ENCODE results near the gene TLR6. TPM values are rescaled to one million over a fixed set of nuclear protein-coding genes. Genes with fewer than 3 reads are reported as not detected.

Gene TLR6
- total RNA-seq, 1 experiment from 2014 or later: 15.8 TPM

GRCh38 chr4:38867478-38868058 is 11.0 kb upstream of the TLR6 start, which contains the start of gene FAM114A1:
Gene FAM114A1 (plus strand): TSS chr4:38867806. CDS start chr4:38878079, 10,273 bp downstream.
- peak; percentile 75 for DNase-seq (ENCODE audit: low spot score)

- no peak for DNase-seq (ENCODE audit: low spot score)
Measured at GRCh38 chr4:38866973-38867477, 10.4 kb upstream of the TLR6 start.

DNA sequence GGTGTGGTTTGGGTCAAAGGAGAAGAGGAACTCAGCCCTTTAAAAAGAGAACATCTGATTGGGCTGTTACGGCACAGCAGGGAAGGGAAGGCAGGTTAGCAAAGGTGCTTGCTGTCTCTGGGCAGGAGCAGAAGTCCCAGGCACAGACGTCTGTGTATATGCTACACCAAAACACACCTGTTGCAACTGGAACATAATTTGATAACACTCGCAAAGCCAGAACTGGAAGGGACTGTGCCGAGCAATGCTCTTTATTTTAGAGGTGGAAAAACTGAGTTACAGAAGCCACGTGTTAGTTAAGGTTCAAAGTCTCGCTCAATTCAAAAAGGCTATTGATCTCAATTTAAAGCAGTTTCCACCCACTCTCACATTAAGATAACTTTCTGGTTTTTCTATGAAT is 8.8 kb upstream of the TLR6 start:
- no peak for DNase-seq (ENCODE audit: low spot score)

GRCh38 chr4:38861791-38862190 is 5.2 kb upstream of the TLR6 start:
- no peak for DNase-seq (ENCODE audit: low spot score)

- DNase-seq (ENCODE audit: low spot score): peak; percentile 67
Measured at GRCh38 chr4:38860788-38861424, 4.3 kb upstream of the TLR6 start.

DNA sequence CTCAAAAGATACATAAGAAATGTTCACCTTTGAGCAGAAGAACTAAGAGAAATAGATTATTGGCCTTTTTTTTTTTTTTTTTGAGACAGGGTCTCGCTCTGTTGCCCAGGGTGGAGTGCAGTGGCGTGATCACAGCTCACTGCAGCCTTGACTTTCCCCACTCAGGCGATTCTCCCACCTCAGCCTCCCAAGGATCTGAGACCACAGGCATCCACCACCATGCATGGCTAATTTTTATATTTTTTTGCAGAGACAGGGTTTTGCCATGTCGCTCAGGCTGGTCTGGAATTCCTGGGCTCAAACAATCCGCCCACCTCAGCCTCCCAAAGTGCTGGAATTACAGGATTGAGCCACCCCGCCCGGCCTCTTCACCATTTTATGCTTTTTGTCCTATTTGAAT is 2.9 kb upstream of the TLR6 start:
- no peak for DNase-seq (ENCODE audit: low spot score)

DNA sequence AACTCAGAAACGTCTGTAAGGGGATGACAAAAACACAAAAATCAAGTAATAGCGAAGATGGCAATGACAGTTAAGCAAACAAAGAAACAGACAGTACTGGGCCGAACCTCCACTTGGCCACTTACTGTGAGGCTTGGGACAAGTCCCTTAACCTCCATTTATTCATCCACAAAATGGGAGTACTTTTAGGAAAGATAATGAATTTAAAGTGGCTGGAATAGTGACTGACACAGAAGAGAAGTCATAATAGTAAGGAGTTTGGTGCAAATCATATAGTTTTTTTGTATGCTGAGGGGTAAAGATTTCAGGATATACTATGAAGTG is 1.4 kb upstream of the TLR6 start:
- DNase-seq (ENCODE audit: low spot score): no peak

- peak; percentile 85 for DNase-seq (ENCODE audit: low spot score)
Measured at GRCh38 chr4:38857354-38858096, 908 bp upstream of the TLR6 start.

- DNase-seq (ENCODE audit: low spot score): no peak
Measured at GRCh38 chr4:38856046-38856445, 571 bp downstream of the TLR6 start.

DNA sequence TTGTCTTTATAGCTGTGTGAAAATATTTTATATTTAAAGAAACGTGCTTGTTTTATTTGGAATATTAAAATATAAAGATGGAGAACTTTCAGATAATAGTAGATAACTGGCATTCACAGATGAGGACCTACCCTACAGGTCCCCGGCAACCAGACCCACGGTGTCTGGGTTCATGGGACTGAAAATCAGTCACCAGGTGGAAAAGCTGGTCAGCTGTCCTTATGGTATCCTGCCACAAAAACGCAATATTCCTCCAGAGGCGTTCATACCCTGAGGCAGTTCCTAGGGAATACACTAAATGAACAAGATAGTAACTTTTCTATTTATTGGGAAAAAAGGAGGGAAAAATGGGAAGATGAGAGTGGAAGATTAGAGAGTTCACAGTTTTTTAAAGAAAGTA is 1.2 kb downstream of the TLR6 start:
- DNase-seq (ENCODE audit: low spot score): no peak

DNA sequence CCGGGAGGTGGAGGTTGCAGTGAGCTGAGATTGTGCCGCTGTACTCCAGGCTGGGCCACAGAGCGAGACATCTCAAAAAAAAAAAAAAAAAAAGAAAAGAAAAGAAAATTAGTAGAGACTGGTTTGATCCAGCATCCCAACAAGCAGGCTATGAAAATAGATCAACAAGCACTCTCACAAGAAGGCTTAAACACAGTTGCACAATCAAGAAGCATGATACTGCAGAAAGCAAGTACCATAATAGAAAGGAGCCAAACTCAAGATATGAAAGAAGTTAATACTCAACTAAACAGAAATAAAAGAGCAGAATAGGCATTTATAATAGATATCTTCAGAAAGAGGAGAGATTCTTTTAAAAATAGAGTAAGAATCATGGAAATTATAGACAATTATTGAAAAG is 10.6 kb downstream of the TLR6 start:
- DNase-seq (ENCODE audit: low spot score): no peak

DNA sequence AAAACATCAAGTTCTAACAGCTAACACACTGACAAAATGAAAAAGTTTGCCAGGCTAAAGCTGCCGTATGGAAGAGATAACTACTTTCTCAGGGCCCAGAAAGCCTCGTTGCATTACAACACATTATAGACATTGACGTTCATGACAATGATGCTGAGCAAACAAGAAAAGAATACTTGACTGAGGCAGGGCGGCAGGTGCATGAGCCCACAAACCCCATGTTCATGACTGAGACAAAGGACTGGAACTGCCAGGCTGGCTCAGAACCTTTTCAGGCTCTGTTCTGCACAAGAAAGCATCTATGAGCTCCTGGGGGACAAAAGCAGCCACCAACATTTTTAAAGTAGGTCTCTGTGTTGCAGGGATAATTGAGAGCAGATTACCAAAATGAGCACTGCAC is 13.6 kb downstream of the TLR6 start:
- no peak for DNase-seq (ENCODE audit: low spot score)

- no peak for DNase-seq (ENCODE audit: low spot score)
Measured at GRCh38 chr4:38837849-38838248, 18.8 kb downstream of the TLR6 start.

- DNase-seq (ENCODE audit: low spot score): no peak
Measured at GRCh38 chr4:38837334-38837733, 19.3 kb downstream of the TLR6 start.

DNA sequence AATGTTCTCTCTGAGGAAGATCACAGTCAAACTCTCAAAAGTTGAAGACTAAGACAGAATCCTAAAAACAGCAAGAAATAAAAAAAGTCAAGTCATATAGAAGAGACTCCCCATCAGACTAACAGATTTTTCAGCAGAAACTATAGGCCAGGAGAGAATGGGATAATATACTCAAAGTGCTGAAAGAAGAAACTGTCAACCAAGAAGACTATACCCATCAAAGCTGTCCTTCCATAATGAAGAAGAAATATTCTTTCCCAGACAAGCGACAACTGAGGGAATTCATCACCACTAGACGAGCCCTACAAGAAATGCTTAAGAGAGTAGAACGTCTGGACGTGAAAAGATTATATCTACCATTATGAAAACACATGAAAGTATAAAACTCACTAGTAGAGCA is 22.0 kb downstream of the TLR6 start:
- no peak for DNase-seq (ENCODE audit: low spot score)

GRCh38 chr4:38832624-38833528 is 23.7 kb downstream of the TLR6 start:
- DNase-seq (ENCODE audit: low spot score): no peak

DNA sequence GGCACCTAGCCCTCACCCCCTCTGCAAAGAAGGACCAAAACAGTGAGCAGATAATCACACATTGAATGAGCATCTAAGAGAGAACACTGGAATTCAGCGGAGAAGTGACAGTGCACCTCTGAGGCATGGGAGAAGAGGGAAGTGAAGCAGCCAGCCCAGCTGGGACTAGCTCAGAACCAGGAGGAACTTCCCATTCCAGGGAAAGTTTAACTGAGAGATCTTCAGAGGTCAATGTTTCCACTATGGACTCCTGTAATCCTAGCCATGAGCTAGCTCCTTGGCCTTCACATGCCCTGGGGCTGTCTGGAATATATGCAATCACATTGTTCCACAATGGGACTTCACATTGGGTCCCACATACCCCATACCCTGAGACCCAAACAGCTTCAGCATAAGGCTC is 24.4 kb downstream of the TLR6 start:
- no peak for DNase-seq (ENCODE audit: low spot score)

- no peak for DNase-seq (ENCODE audit: low spot score)
Measured at GRCh38 chr4:38831653-38832052, 25.0 kb downstream of the TLR6 start.

- DNase-seq (ENCODE audit: low spot score): no peak
Measured at GRCh38 chr4:38829237-38829636, 27.4 kb downstream of the TLR6 start.

GRCh38 chr4:38823766-38824165 is 32.9 kb downstream of the TLR6 start:
- no peak for DNase-seq (ENCODE audit: low spot score)

DNA sequence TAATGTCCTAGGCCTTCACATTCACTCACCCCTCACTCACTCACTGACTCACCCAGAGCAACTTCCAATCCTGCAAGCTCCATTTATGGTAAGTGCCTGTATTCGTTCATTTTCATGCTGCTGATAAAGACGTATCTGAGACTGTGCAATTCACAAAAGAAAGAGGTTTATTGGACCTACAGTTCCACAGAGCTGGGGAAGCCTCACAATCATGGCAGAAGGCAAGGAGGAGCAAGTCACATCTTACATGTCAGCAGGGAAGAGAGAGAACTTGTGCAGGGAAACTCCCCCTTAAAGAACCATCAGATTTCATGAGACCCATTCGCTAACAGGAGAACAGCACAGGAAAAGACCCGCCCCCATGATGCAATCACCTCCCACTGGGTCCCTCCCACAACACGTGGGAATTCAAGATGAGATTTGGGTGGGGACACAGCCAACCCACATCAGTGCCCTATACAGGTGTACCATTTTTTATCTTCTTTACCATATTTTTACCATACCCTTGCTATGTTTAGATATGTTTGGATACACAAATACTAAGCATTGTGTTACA is 33.8 kb downstream of the TLR6 start:
- DNase-seq (ENCODE audit: low spot score): no peak

- no peak for DNase-seq (ENCODE audit: low spot score)
Measured at GRCh38 chr4:38821739-38822138, 34.9 kb downstream of the TLR6 start.

All from H4 (cell line).